GM12864 (cell line): ENCODE results near the gene PTPN1.
"Not testable (repeated sequence)": the region's sequence is repeated elsewhere in the genome, so short reads cannot be mapped to it uniquely, and the experiment has no call there.

Experiments used
- DNase-seq: peaks from one replicate; pipeline ENCODE4 v3.0.0-alpha.2; 2011; ENCODE audit warnings: low read depth
- H3K4me3 ChIP-seq: 2 replicates; pipeline ENCODE4 v1.5.1; 2011; ENCODE audit warnings: mild to moderate bottlenecking, low read depth, low read length, control low read depth
- TF ChIP-seq, protein P1 (sequence below): IDR thresholded peaks from 2 replicates; pipeline ENCODE4 v1.5.1; 2011; ENCODE audit warnings: low read depth, mild to moderate bottlenecking, moderate library complexity, low read length, control low read depth, inconsistent platforms; ENCODE audit errors: missing control alignments

The PTPN1 gene

DNA sequence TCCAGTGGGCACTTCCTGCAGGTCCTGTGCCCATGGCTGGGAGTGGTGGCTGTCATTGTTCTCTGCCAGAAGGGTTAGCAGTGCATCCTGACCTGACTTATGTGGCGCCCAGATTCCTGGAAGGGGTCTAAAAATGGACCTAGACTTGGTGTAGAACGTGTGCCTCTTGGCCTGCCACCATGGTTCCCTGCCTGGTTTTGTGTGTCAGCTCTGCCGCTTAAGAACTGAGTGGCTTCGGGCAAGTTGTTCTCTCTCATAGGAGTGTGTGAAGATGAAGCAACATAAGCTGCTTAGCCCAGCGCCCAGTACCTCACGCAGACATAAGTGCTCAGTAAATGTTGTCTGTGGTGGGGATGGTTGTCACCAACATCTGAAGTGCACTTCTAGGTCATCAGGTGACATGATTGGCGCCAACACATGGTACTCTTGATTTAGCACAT, 52.1 kb downstream of the PTPN1 start:
- TF ChIP-seq, protein P1, sequence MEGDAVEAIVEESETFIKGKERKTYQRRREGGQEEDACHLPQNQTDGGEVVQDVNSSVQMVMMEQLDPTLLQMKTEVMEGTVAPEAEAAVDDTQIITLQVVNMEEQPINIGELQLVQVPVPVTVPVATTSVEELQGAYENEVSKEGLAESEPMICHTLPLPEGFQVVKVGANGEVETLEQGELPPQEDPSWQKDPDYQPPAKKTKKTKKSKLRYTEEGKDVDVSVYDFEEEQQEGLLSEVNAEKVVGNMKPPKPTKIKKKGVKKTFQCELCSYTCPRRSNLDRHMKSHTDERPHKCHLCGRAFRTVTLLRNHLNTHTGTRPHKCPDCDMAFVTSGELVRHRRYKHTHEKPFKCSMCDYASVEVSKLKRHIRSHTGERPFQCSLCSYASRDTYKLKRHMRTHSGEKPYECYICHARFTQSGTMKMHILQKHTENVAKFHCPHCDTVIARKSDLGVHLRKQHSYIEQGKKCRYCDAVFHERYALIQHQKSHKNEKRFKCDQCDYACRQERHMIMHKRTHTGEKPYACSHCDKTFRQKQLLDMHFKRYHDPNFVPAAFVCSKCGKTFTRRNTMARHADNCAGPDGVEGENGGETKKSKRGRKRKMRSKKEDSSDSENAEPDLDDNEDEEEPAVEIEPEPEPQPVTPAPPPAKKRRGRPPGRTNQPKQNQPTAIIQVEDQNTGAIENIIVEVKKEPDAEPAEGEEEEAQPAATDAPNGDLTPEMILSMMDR = no peak
- H3K4me3 ChIP-seq = no peak overlapping the region
- no peak for DNase-seq

DNA sequence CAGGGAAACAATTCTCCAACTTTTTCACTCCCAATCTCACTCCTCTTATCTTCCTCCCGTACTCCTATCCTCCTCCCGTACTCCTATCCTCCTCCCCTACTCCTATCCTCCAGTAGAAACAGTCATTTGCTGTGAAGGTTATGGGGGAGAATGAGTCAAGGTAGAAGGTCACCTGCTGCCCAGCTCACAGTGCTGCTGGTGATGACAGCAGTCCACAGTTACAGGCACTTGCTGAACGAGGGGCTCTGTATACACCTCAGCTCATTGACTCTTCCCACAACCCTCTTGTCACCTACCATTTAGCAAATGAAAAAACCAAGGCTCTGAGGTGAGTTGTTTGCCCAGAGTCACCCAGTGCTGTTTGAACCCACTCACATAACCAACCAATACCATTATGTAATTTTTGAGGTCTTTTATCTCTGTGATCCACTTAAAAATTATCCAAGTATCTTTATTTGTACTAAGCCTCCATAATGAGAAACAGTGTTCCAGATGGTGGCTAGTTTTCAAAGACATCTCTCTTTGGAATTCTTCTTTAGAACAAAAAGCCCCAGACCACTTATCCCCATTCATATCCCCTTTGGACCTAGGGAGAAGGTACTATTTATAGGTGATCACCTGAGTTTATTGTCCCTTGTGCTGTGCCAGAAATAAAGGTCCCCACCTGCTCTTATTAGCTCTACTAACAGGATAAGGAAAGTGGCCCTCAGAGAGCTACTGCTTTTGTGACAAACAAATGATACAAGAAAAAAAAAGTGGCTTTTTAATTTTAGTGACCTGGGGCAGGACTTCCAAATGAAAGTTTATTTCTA, 53.2 kb downstream of the PTPN1 start:
- DNase-seq = no peak
- TF ChIP-seq, protein P1 = no peak
- no peak overlapping the region for H3K4me3 ChIP-seq

DNA sequence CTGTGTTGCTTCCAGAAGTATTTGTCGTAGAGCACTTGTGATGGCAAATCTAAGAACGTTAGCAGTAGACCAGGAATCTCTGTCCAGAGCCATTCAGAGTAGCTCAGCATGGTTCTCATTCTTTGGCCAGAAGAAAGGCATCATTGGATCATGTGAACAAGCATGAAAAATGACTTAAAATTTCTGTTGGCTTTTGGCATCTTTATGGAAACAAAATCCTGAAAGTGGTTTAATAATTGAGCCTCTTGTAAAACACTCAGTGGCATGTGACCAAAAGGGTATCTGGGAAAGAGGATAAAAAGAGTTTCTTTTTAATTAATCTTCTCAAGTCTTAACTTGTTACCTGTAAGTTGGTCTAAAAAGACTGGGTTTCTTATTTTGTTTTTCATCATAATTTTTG, 55.2 kb downstream of the PTPN1 start:
- no peak for DNase-seq
- no peak overlapping the region for H3K4me3 ChIP-seq
- TF ChIP-seq, protein P1 = no peak

DNA sequence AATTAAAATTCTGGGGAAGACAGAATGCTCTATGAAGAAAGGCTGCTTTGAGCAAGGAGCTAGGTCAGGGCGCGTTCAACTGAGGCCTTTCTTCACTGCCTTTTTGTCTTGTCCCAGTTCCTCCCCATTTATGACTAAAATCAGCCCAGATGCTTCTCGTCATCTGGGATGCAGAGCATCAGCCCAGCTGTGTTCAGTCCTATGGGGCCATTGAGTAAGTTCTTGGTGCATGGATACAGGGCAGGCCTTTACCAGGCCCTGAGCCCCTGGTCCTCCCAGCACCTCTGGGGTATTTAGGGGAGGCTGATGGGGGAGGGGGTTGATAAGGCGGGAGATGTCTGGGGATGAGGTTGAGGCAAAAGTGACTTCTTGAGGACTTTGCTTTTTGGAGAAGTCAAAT, 55.7 kb downstream of the PTPN1 start:
- no peak for DNase-seq
- TF ChIP-seq, protein P1 = no peak
- H3K4me3 ChIP-seq = no peak overlapping the region

DNA sequence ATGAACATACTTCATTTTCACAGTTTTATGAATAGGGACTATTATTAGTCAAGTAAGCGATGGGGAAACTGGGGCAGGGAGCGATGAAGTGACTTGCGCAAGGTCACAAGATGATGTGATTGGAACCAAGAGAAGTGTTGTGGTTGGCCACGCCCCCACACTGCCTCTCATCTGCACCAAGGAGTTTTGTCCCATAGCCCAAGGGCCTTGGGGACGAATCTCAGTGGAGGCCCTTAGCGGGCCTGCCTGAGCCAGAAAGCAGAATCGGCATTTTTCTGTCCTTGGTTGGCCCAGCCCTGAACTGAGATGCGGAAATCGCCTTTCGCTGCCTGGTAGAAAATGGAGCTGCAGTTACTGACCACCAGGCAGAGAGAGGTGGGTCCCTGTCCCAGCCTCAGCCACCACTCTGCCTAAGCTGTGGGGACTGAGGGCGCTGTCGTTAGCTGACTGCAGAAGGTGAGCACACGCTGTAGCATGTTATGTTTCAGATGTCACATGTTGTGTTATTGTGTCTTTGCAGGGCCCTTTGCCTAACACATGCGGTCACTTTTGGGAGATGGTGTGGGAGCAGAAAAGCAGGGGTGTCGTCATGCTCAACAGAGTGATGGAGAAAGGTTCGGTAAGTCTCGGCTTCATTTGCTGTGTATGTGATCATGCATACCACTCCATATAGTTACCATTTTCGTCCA, 57.8 kb downstream of the PTPN1 start:
- DNase-seq = no peak
- H3K4me3 ChIP-seq = no peak overlapping the region
- TF ChIP-seq, protein P1 = no peak

DNA sequence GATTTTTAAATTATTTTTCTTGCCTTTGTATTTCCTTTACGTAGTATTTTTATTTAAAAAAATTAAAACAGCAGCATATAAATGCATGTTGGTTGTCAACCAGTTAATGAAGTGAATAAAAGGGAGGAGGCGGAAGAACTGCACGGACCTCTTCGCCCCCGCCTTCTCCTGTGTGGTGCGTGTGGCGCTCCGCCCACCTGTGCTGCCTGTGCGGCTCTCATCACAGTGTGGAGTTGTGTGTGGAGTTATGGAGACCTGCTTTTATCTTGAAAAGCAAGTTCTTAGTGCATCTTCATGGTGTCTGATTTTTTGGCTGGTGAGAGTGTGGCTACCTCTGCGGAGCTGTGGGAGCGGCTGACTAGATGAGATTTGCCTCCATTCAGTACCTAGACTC, 58.4 kb downstream of the PTPN1 start:
- TF ChIP-seq, protein P1 = no peak
- no peak overlapping the region for H3K4me3 ChIP-seq
- no peak for DNase-seq

DNA sequence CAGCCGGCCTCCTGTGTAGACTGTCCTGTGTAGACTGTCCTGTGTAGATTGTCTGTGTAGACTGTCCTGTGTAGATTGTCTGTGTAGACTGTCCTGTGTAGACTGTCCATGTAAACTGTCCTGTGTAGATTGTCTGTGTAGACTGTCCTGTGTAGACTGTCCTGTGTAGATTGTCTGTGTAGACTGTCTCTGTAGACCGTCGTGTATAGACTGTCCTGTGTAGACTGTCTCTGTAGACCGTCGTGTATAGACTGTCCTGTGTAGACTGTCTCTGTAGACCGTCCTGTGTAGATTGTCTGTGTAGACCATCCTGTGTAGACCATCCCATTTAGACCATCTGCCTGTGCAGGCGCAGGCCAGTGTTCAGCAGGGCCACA, 59.3 kb downstream of the PTPN1 start:
- not testable (repeated sequence) for DNase-seq, H3K4me3 ChIP-seq
